MM.1S (cell line): ENCODE data around the gene BCAT1.

ENCODE experiments used
- DNase-seq: peaks from one replicate; pipeline ENCODE4 v3.0.0-alpha.2; 2015
- H2AFZ ChIP-seq: fragments of 300-600 bp; sonication (generic); 2 replicates; pipeline ENCODE4 v1.6.0; 2016; ENCODE audit warnings: antibody characterized with exemption, low read length
- H3F3A ChIP-seq: fragments of 300-600 bp; sonication (generic); 2 replicates; pipeline ENCODE4 v1.6.1; 2016; ENCODE audit warnings: mild to moderate bottlenecking, antibody characterized with exemption, low read length, moderate library complexity, mixed read lengths; ENCODE audit not compliant: insufficient read depth
- H3K27ac ChIP-seq: fragments of 300-600 bp; sonication (generic); 2 replicates; pipeline ENCODE4 v1.5.1; 2016; ENCODE audit warnings: mild to moderate bottlenecking, low read length
- H3K27me3 ChIP-seq: fragments of 300-600 bp; sonication (generic); replicated peaks from 2 replicates; pipeline ENCODE4 v1.6.0; 2016; ENCODE audit warnings: low read length; ENCODE audit not compliant: insufficient read depth
- H3K36me3 ChIP-seq: fragments of 300-600 bp; sonication (generic); replicated peaks from 2 replicates; pipeline ENCODE4 v1.6.1; 2016; ENCODE audit warnings: mild to moderate bottlenecking, low read length, mixed read lengths; ENCODE audit not compliant: insufficient read depth
- H3K4me1 ChIP-seq: fragments of 300-600 bp; sonication (generic); 2 replicates; pipeline ENCODE4 v1.6.1; 2016; ENCODE audit warnings: low read length, mixed read lengths
- H3K4me2 ChIP-seq: fragments of 300-600 bp; sonication (generic); 2 replicates; pipeline ENCODE4 v1.6.0; 2016; ENCODE audit warnings: low read depth, low read length
- H3K4me3 ChIP-seq: fragments of 300-600 bp; sonication (generic); 2 replicates; pipeline ENCODE4 v1.5.1; 2016; ENCODE audit warnings: low read length, mixed read lengths
- H3K79me2 ChIP-seq: fragments of 300-600 bp; sonication (generic); 2 replicates; pipeline ENCODE4 v1.6.1; 2016; ENCODE audit warnings: mixed run types, low read length, mixed read lengths
- H3K9ac ChIP-seq: fragments of 300-600 bp; sonication (generic); 2 replicates; pipeline ENCODE4 v1.6.1; 2016; ENCODE audit warnings: low read length, mixed read lengths
- H3K9me2 ChIP-seq: fragments of 300-600 bp; sonication (generic); replicated peaks from 2 replicates; pipeline ENCODE4 v1.6.1; 2016; ENCODE audit warnings: mild to moderate bottlenecking, low read length, mixed read lengths; ENCODE audit not compliant: insufficient read depth
- H3K9me3 ChIP-seq: fragments of 300-600 bp; sonication (generic); replicated peaks from 2 replicates; pipeline ENCODE4 v1.6.1; 2016; ENCODE audit warnings: mild to moderate bottlenecking, low read length, mixed read lengths; ENCODE audit not compliant: insufficient read depth
- H4K20me1 ChIP-seq: fragments of 300-600 bp; sonication (generic); 2 replicates; pipeline ENCODE4 v1.6.1; 2016; ENCODE audit warnings: mild to moderate bottlenecking, low read length, moderate library complexity, mixed read lengths; ENCODE audit not compliant: insufficient read depth
- EZH2 ChIP-seq: fragments of 300-600 bp; sonication (generic); optimal IDR thresholded peaks from 2 replicates; pipeline ENCODE3; 2017; ENCODE audit warnings: low read depth, mild to moderate bottlenecking, antibody characterized with exemption, low read length, mixed read lengths
- EZH2phosphoT487 ChIP-seq: fragments of 300-600 bp; sonication (generic); IDR thresholded peaks from 2 replicates; pipeline ENCODE4 v1.6.1; 2018; ENCODE audit warnings: antibody characterized with exemption, low read length
- TF ChIP-seq, protein P1 (sequence below): fragments of 300-600 bp; sonication (generic); IDR thresholded peaks from 2 replicates; pipeline ENCODE4 v1.5.1; 2016; ENCODE audit warnings: antibody characterized with exemption, low read length, mixed read lengths

Gene BCAT1

DNA sequence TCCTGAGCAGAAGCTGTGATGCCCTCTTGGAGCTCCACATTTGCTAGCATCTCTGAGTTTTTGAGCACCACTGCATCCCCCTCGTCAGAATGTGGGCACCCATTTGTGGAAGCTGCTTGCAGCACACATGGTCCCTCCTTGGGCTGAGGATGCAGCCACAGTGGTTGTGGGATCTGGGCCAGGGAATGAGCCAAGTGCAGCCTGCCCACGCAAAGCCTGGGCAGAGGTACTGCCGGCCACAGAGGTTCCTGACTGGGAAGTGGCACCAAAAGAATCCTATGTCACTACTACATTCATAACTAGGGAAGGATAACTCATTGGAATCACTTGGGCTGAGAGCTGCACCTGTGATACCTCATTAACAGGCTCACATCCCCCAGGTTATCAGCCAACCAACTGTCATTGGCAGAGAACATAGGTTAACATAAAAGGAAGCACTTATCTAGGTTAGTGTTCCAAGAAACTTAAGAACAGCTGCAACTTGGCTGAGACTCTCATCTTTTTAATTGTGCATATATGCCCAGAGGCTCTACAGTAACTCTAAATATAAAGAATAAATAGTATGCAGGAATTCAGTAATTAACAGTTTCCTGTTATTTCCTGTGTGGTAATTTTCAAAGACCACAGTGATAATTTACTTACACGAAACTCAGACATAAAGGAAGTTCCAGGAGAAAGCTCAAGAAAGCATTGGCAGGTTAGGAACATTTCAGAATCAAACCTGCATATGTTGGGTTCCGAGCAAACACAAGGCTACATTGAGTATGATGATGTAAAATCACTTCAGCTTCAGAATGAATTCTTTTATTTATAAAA is 145.3 kb downstream of the BCAT1 start:
- Histone ChIP-seq H4K20me1 (no peaks in the 10 kb centered on the region), H3K9me2 (no peaks in the 10 kb centered on the region), H3K9ac (no peak overlapping the region), H3K79me2 (no peaks in the 10 kb centered on the region), H3K4me2 (no peak overlapping the region), H3K9me3 (no peaks in the 10 kb centered on the region), H3K27ac (no peak overlapping the region), H3K27me3 (no peaks in the 10 kb centered on the region), H3K4me1 (peaks cover 8% of the 10 kb centered on the region), H3F3A (no peaks in the 10 kb centered on the region), H3K4me3 (no peak overlapping the region), H3K36me3 (no peaks in the 10 kb centered on the region), H2AFZ (no peak overlapping the region)
- DNase-seq = no peak
- TF ChIP-seq, protein P1, sequence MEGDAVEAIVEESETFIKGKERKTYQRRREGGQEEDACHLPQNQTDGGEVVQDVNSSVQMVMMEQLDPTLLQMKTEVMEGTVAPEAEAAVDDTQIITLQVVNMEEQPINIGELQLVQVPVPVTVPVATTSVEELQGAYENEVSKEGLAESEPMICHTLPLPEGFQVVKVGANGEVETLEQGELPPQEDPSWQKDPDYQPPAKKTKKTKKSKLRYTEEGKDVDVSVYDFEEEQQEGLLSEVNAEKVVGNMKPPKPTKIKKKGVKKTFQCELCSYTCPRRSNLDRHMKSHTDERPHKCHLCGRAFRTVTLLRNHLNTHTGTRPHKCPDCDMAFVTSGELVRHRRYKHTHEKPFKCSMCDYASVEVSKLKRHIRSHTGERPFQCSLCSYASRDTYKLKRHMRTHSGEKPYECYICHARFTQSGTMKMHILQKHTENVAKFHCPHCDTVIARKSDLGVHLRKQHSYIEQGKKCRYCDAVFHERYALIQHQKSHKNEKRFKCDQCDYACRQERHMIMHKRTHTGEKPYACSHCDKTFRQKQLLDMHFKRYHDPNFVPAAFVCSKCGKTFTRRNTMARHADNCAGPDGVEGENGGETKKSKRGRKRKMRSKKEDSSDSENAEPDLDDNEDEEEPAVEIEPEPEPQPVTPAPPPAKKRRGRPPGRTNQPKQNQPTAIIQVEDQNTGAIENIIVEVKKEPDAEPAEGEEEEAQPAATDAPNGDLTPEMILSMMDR = no peak

DNA sequence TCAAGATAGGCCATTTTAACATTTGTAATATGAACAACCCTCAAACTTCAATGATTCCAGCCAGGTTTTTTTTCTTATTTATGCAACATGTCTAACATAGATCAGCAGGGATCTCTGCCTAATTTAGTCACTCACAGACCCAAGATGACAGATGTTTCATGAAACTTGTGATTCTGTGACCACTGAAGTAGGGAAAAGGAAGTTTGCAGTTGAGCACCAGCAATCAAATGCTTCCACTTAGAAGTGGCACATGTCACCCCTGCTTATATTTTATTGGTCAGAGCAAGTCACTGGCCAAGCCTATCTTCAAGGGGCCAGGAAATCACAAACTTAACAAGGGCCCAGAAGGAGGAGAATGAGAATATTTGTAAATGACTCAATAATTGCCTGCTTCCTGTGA is 150.6 kb downstream of the BCAT1 start:
- no peaks in the 10 kb centered on the region for H3K9me3 ChIP-seq
- no peaks in the 10 kb centered on the region for H3K79me2 ChIP-seq
- no peak overlapping the region for H3K4me3 ChIP-seq
- no peaks in the 10 kb centered on the region for H3K9me2 ChIP-seq
- TF ChIP-seq EZH2phosphoT487 = no peak
- TF ChIP-seq, protein P1 = no peak
- TF ChIP-seq EZH2 = no peak
- no peaks in the 10 kb centered on the region for H3F3A ChIP-seq
- 0 out of 2 replicates have a peak overlapping the region, but pooled peaks have one; percentile 6 for H3K4me2 ChIP-seq
- no peak overlapping the region for H3K9ac ChIP-seq
- H3K4me1 ChIP-seq = peaks cover 17% of the 10 kb centered on the region
- H3K27ac ChIP-seq = 0 out of 2 replicates have a peak overlapping the region, but pooled peaks have one; percentile 0
- H3K27me3 ChIP-seq = no peaks in the 10 kb centered on the region
- no peaks in the 10 kb centered on the region for H3K36me3 ChIP-seq
- H2AFZ ChIP-seq = no peak overlapping the region
- peak; percentile 72 for DNase-seq
- H4K20me1 ChIP-seq = no peaks in the 10 kb centered on the region

DNA sequence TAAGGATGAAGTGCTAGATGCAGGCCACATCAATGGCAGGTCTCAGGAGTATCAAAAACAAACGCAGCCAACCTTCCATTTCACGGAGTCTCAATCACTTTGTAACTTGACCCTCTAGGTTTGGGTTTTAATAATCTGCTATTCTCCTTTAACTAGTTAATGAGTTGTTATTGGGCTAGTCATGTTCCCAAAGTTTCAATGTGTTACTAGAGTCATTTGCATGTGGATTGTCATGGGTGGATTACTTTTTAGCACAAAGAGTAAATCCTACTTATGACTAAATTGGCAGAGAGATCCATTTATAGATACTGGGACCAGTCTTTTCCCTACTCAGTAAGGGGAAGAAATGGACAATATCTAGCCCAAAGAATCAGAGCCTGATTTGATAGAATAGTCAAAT is 151.0 kb downstream of the BCAT1 start:
- no peaks in the 10 kb centered on the region for H4K20me1 ChIP-seq
- no peaks in the 10 kb centered on the region for H3K36me3 ChIP-seq
- no peaks in the 10 kb centered on the region for H3K79me2 ChIP-seq
- no peak overlapping the region for H3K9ac ChIP-seq
- no peak for DNase-seq
- no peak for TF ChIP-seq EZH2phosphoT487
- TF ChIP-seq EZH2 = no peak
- TF ChIP-seq, protein P1 = no peak
- 0 out of 2 replicates have a peak overlapping the region, but pooled peaks have one; percentile 0 for H3K27ac ChIP-seq
- no peak overlapping the region for H3K4me3 ChIP-seq
- H3K9me2 ChIP-seq = no peaks in the 10 kb centered on the region
- H3F3A ChIP-seq = no peaks in the 10 kb centered on the region
- no peak overlapping the region for H2AFZ ChIP-seq
- no peaks in the 10 kb centered on the region for H3K27me3 ChIP-seq
- no peak overlapping the region for H3K4me2 ChIP-seq
- H3K9me3 ChIP-seq = no peaks in the 10 kb centered on the region
- H3K4me1 ChIP-seq = peaks cover 14% of the 10 kb centered on the region
